GM12878 (cell line): ENCODE data around the gene UHRF1. TPM values are rescaled to one million over a fixed set of nuclear protein-coding genes. Genes with fewer than 3 reads are reported as not detected.

Experiments used
- ATAC-seq: fragments of 200-7000 bp; cut with Tn5 transposase; 3 replicates; pipeline ENCODE4 v1.9.1; 2020; ENCODE audit warnings: mild to moderate bottlenecking, moderate library complexity
- BruUV-seq: library from RNA; stranded (reverse); fragments of 400-500 nt; replicated peaks from 2 replicates; lab custom pipeline; 2021; lab: Mats Ljungman, UMichigan
- CTCF ChIA-PET: fragments of 300-600 bp; sonication (Branson Sonifier 250); formaldehyde crosslinking; extraction: SDS; loops from one replicate; lab custom pipeline; 2021; ENCODE audit warnings: inconsistent platforms; lab: Yijun Ruan, JAX
- POLR2A ChIA-PET: fragments of 350-600 bp; formaldehyde crosslinking; extraction: SDS; loops from one replicate; lab custom pipeline; 2021; ENCODE audit warnings: inconsistent platforms; lab: Charles Lee
- RAD21 ChIA-PET: fragments of 300-600 bp; sonication (Branson Sonifier 250); formaldehyde crosslinking; loops from one replicate; lab custom pipeline; 2023; ENCODE audit warnings: antibody characterized with exemption; ENCODE audit not compliant: unreplicated experiment; lab: Charles Lee
- SMC1A ChIA-PET: fragments of 300-600 bp; sonication (Branson Sonifier 250); formaldehyde crosslinking; loops from one replicate; lab custom pipeline; 2023; ENCODE audit not compliant: unreplicated experiment, uncharacterized antibody; lab: Charles Lee
- DNase-seq: peaks from one replicate; pipeline ENCODE4 v3.0.0-alpha.2; 2011; ENCODE audit warnings: low read depth, low spot score
- FAIRE-seq: peaks from 3 replicates; lab custom pipeline; 2011; peaks lifted over from hg19 to GRCh38; lab: Jason Lieb, UNC
- H2AFZ ChIP-seq: 2 replicates; pipeline ENCODE4 v1.6.0; 2011; ENCODE audit warnings: low read depth, low read length, control low read depth; ENCODE audit not compliant: control insufficient read depth
- H3K27ac ChIP-seq: 2 replicates; pipeline ENCODE4 v1.5.1; 2011; ENCODE audit warnings: control low read depth; ENCODE audit not compliant: control insufficient read depth, insufficient read depth
- H3K27me3 ChIP-seq, 2 experiments: replicated peaks in 1 of 2; 2 replicates each; pipeline versions ENCODE4 v1.6.0 to v1.6.1; 2011; ENCODE audit warnings: low read length in 1 of 2; ENCODE audit not compliant: control insufficient read depth in 2 of 2, insufficient read depth in 2 of 2
- H3K36me3 ChIP-seq, 2 experiments: 2 replicates each; pipeline ENCODE4 v1.5.1; 2011; ENCODE audit warnings: low read length in 1 of 2; ENCODE audit not compliant: control insufficient read depth in 2 of 2, insufficient read depth in 2 of 2
- H3K4me1 ChIP-seq: 2 replicates; pipeline ENCODE4 v1.6.1; 2011; ENCODE audit warnings: mild to moderate bottlenecking, low read length, moderate library complexity, mixed read lengths; ENCODE audit not compliant: control insufficient read depth, insufficient read depth
- H3K4me2 ChIP-seq: 2 replicates; pipeline ENCODE4 v1.6.0; 2011; ENCODE audit warnings: control low read depth; ENCODE audit not compliant: control insufficient read depth, insufficient read depth
- H3K4me3 ChIP-seq: fragments of 200-600 bp; sonication (generic); 2 replicates; pipeline ENCODE4 v1.5.1; 2016
- H3K79me2 ChIP-seq: 2 replicates; pipeline ENCODE4 v1.6.0; 2011; ENCODE audit warnings: low read length; ENCODE audit not compliant: control insufficient read depth, insufficient read depth
- H3K9ac ChIP-seq: 2 replicates; pipeline ENCODE4 v1.8.0; 2011; ENCODE audit warnings: low read length, control low read depth, mixed read lengths; ENCODE audit not compliant: control insufficient read depth, insufficient read depth
- H3K9me3 ChIP-seq: replicated peaks from 3 replicates; pipeline ENCODE4 v1.5.1; 2011; ENCODE audit warnings: mild to moderate bottlenecking, low read length; ENCODE audit not compliant: control insufficient read depth, insufficient read depth
- H4K20me1 ChIP-seq: 2 replicates; pipeline ENCODE4 v1.6.0; 2011; ENCODE audit not compliant: control insufficient read depth, insufficient read depth
- ATF3 ChIP-seq: IDR thresholded peaks from 2 replicates; pipeline ENCODE4 v1.6.1; 2011; ENCODE audit warnings: low read depth, mild to moderate bottlenecking, low read length, moderate library complexity, borderline replicate concordance; ENCODE audit errors: extremely low read depth
- CBX3 ChIP-seq: fragments of 200-600 bp; sonication (generic); IDR thresholded peaks from 2 replicates; pipeline ENCODE4 v1.6.1; 2016; ENCODE audit warnings: low read depth, borderline replicate concordance
- HDAC2 ChIP-seq: fragments of 200-600 bp; sonication (generic); IDR thresholded peaks from 2 replicates; pipeline ENCODE4 v1.6.1; 2017
- IKZF1 ChIP-seq: fragments of 450-650 bp; conservative IDR thresholded peaks from 2 replicates; pipeline ENCODE4 v1.6.1; 2017; ENCODE audit warnings: antibody characterized with exemption, mild to moderate bottlenecking
- IRF3 ChIP-seq: fragments of 450-650 bp; IDR thresholded peaks from 2 replicates; pipeline ENCODE4 v1.6.1; 2014; ENCODE audit warnings: mild to moderate bottlenecking
- LARP7 ChIP-seq: fragments of 450-650 bp; IDR thresholded peaks from 2 replicates; pipeline ENCODE4 v1.6.1; 2017; ENCODE audit warnings: mild to moderate bottlenecking
- MTA3 ChIP-seq: IDR thresholded peaks from 2 replicates; pipeline ENCODE4 v1.6.1; 2012; ENCODE audit warnings: low read length, inconsistent platforms, borderline replicate concordance
- MXI1 ChIP-seq: fragments of 150-350 bp; IDR thresholded peaks from 2 replicates; pipeline ENCODE4 v1.6.1; 2011; ENCODE audit warnings: low read depth, mild to moderate bottlenecking, inconsistent platforms, low read length, improper control_type of control experiment
- MYB ChIP-seq: fragments of 150-350 bp; IDR thresholded peaks from 2 replicates; pipeline ENCODE4 v1.6.1; 2014; ENCODE audit warnings: mild to moderate bottlenecking, low read depth, low read length, borderline replicate concordance
- NKRF ChIP-seq: fragments of 450-650 bp; conservative IDR thresholded peaks from 2 replicates; pipeline ENCODE4 v1.6.1; 2017; ENCODE audit warnings: mild to moderate bottlenecking, moderate library complexity
- SIN3A ChIP-seq: IDR thresholded peaks from 2 replicates; pipeline ENCODE4 v1.6.1; 2012; ENCODE audit warnings: low read depth, low read length, improper control_type of control experiment
- SIX5 ChIP-seq: IDR thresholded peaks from 2 replicates; pipeline ENCODE4 v1.6.1; 2011; ENCODE audit warnings: mild to moderate bottlenecking, low read depth, low read length, moderate library complexity; ENCODE audit not compliant: severe bottlenecking
- SMC3 ChIP-seq: IDR thresholded peaks from 2 replicates; pipeline ENCODE4 v1.6.1; 2011; ENCODE audit warnings: low read length, improper control_type of control experiment, borderline replicate concordance
- SPI1 ChIP-seq: IDR thresholded peaks from 2 replicates; pipeline ENCODE4 v1.6.1; 2011; ENCODE audit warnings: low read depth, mild to moderate bottlenecking, low read length, moderate library complexity, borderline replicate concordance; ENCODE audit not compliant: insufficient read depth
- TAF1 ChIP-seq: IDR thresholded peaks from 2 replicates; pipeline ENCODE4 v1.6.1; 2011; ENCODE audit warnings: mild to moderate bottlenecking, low read depth, low read length, borderline replicate concordance
- USF1 ChIP-seq: IDR thresholded peaks from 2 replicates; pipeline ENCODE4 v1.6.1; 2011; ENCODE audit warnings: borderline replicate concordance, low read depth, mild to moderate bottlenecking, moderate library complexity, mixed read lengths, low read length; ENCODE audit not compliant: insufficient read depth; ENCODE audit errors: extremely low read length
- WRNIP1 ChIP-seq: IDR thresholded peaks from 2 replicates; pipeline ENCODE4 v1.6.1; 2011; ENCODE audit warnings: low read depth, low read length, improper control_type of control experiment, borderline replicate concordance
- ZNF207 ChIP-seq: fragments of 450-650 bp; IDR thresholded peaks from 2 replicates; pipeline ENCODE4 v1.6.1; 2014; ENCODE audit warnings: antibody characterized with exemption, mild to moderate bottlenecking, borderline replicate concordance
- WGBS: methylation state at CpG from one replicate; pipeline ENCODE4 v1.1.6; 2016; ENCODE audit warnings: low lambda C conversion rate; ENCODE audit not compliant: insufficient replicate concordance, insufficient coverage; ENCODE audit errors: missing lambda C conversion rate; 5-methylcytosine and 5-hydroxymethylcytosine counted together
- in situ Hi-C: fragments of 300-500 bp; cut with MboI; formaldehyde crosslinking; loops from 9 replicates; pipeline ENCODE4 v1.14.3; 2018; ENCODE audit warnings: mixed read lengths
- intact Hi-C: fragments of 100-400 bp; cut with micrococcal nuclease; formaldehyde crosslinking; loops from one replicate; pipeline ENCODE4 v1.14.2; 2022; ENCODE audit not compliant: unreplicated experiment
- polyA plus RNA-seq, 11 experiments: library from polyadenylated mRNA; depleted of rRNA in 4 of 11; unstranded in 6 of 11; stranded (reverse) in 5 of 11; fragments of >200 nt; fragmentation: Nextera tagmentation in 4 of 11; fragmentation: Illumina TruSeq in 1 of 11; extraction: Ambion mirVana in 4 of 11; extraction: Trizol in 1 of 11; gene quantifications; 1 replicate in 1 of 11; 2 replicates in 10 of 11; pipeline versions ENCODE4 v1.2.1 to v1.2.3, GENCODE V29; 2011 to 2016; ENCODE audit warnings: inconsistent platforms in 2 of 11, missing spikeins in 2 of 11, low read depth in 1 of 11
- total RNA-seq, 4 experiments: library from RNA; depleted of rRNA in 3 of 4; stranded (reverse); fragments of >200 nt in 3 of 4; fragmentation: Illumina TruSeq in 1 of 4; extraction: Trizol in 1 of 4; gene quantifications; 2 replicates each; pipeline versions ENCODE4 v1.2.1 to v1.2.3, GENCODE V29; 2013 to 2021

UHRF1 gene
- total and polyA plus RNA-seq, 10 of the 15 experiments (the other 5 are each of a cell fraction or from before 2014, with no cell fraction given): 13.0 to 109 (median 37.7) TPM

GRCh38 chr19:4969772-4970531 is 60.7 kb downstream of the UHRF1 start:
- ChIA-PET CTCF (interaction anchor here (0.7 to 3.0 kb wide), 6 partner anchors 58 to 160 kb away, joined by 3 to 15 read pairs (median 4); no protein-coding TSS in a partner anchor), RAD21 (interaction anchor here (0.6 to 2.1 kb wide), 3 partner anchors 58 to 963 kb away, joined by 4 to 7 read pairs (median 4); no protein-coding TSS in a partner anchor), POLR2A (interaction anchor here (0.6 kb wide), 1 partner anchor 116 kb away, joined by 4 read pairs; no protein-coding TSS in a partner anchor), SMC1A (no interaction called here)
- BruUV-seq: TSS peak; percentile 65
- Histone ChIP-seq H3K9me3 (no peaks in the 10 kb centered on the region), H3K27me3 (no peaks in the 10 kb centered on the region), H4K20me1 (peaks cover 7% of the 10 kb centered on the region), H3K79me2 (peaks cover 48% of the 10 kb centered on the region), H3K9ac (peak overlapping the region; percentile 75), H3K4me2 (peak overlapping the region; percentile 91), H3K4me3 (peak overlapping the region; percentile 95), H3K27ac (peak overlapping the region; percentile 31; the same call in 1 of the 2 replicates), H2AFZ (no peak overlapping the region), H3K36me3 (peaks cover 0 to 2% of the 10 kb centered on the region in 2 experiments; a peak in 1 of 4 replicates), H3K4me1 (peaks cover 12% of the 10 kb centered on the region)
- no peak for FAIRE-seq
- in situ Hi-C loops (no loop called here), intact Hi-C loops (loop anchor here (2.0 to 10.0 kb wide), 3 partner anchors 59 to 105 kb away; partner anchors contain the start of gene PLIN3)
- DNase-seq: peak; percentile 27
- 3% methylated on average over 25 of the region's 25 CpGs for WGBS
- peak; percentile 14 for ATAC-seq
- TF ChIP-seq LARP7: no peak
- TF ChIP-seq MYB: no peak
- no peak for TF ChIP-seq CBX3
- TF ChIP-seq USF1: no peak
- no peak for TF ChIP-seq SIX5
- no peak for TF ChIP-seq ZNF207
- no peak for TF ChIP-seq IRF3
- peak; percentile 77; the same call in 1 of the 2 replicates for TF ChIP-seq NKRF
- no peak for TF ChIP-seq TAF1
- TF ChIP-seq WRNIP1: 0 out of 2 replicates have a peak, but pooled peaks have one; percentile 83
- no peak for TF ChIP-seq HDAC2
- no peak for TF ChIP-seq ATF3
- TF ChIP-seq SPI1: peak; percentile 84; the same call in 1 of the 2 replicates
- TF ChIP-seq IKZF1: 0 out of 2 replicates have a peak, but pooled peaks have one; percentile 30
- peak; percentile 4; the same call in 1 of the 2 replicates for TF ChIP-seq SMC3
- peak; percentile 45; the same call in 1 of the 2 replicates for TF ChIP-seq SIN3A
- TF ChIP-seq MTA3: no peak
- TF ChIP-seq MXI1: peak; percentile 85
